Endothelial cell of umbilical vein (primary cell): ENCODE measurements around the gene CASP9. TPM values are rescaled to one million over a fixed set of nuclear protein-coding genes. Genes with fewer than 3 reads are reported as not detected.

Experiments used
- BruUV-seq: library from RNA; stranded (reverse); fragments of 400-500 nt; replicated peaks from 2 replicates; lab custom pipeline; 2021; lab: Mats Ljungman, UMichigan
- CTCF ChIA-PET: fragments of 300-600, 350-600 bp; sonication (Branson Sonifier 250); formaldehyde crosslinking; loops from one replicate; lab custom pipeline; 2021; ENCODE audit warnings: antibody characterized with exemption, inconsistent platforms; lab: Charles Lee
- POLR2A ChIA-PET: fragments of 300-600, 350-600 bp; sonication (Branson Sonifier 250); formaldehyde crosslinking; loops from one replicate; lab custom pipeline; 2021; ENCODE audit warnings: antibody characterized with exemption, inconsistent platforms; lab: Charles Lee
- DNase-seq: peaks from one replicate; pipeline ENCODE4 v3.0.0-alpha.2; 2011; ENCODE audit warnings: low read depth, low spot score
- FAIRE-seq: peaks from 2 replicates; lab custom pipeline; 2011; peaks lifted over from hg19 to GRCh38; lab: Jason Lieb, UNC
- H2AFZ ChIP-seq: 2 replicates; pipeline ENCODE4 v1.6.0; 2012; ENCODE audit warnings: low read depth, low read length, control low read depth, inconsistent platforms
- H3K27ac ChIP-seq: 2 replicates; pipeline ENCODE4 v1.5.1; 2011; ENCODE audit warnings: low read depth, mild to moderate bottlenecking, control low read depth, low read length, moderate library complexity; ENCODE audit not compliant: insufficient read depth
- H3K27me3 ChIP-seq, 2 experiments: 2 replicates each; pipeline versions ENCODE4 v1.6.0 to v1.6.1; 2011; ENCODE audit warnings: low read length in 2 of 2, mixed read lengths in 1 of 2; ENCODE audit not compliant: control insufficient read depth in 2 of 2, insufficient read depth in 2 of 2
- H3K36me3 ChIP-seq, 2 experiments: 2 replicates in 1 of 2; 3 replicates in 1 of 2; pipeline ENCODE4 v1.5.1; 2011; ENCODE audit warnings: low read length in 2 of 2, mild to moderate bottlenecking in 1 of 2, moderate library complexity in 1 of 2; ENCODE audit not compliant: control insufficient read depth in 2 of 2, insufficient read depth in 2 of 2; ENCODE audit errors: extremely low read depth in 1 of 2
- H3K4me1 ChIP-seq: 3 replicates; pipeline ENCODE4 v1.5.1; 2011; ENCODE audit warnings: mild to moderate bottlenecking, low read length; ENCODE audit not compliant: control insufficient read depth, insufficient read depth; ENCODE audit errors: extremely low read depth
- H3K4me2 ChIP-seq: 2 replicates; pipeline ENCODE4 v1.6.1; 2011; ENCODE audit warnings: low read length, control low read depth, mixed read lengths; ENCODE audit not compliant: insufficient read depth
- H3K4me3 ChIP-seq, 3 experiments: fragments of 200-600 bp in 1 of 3; sonication (generic), shearing (Covaris generic) in 1 of 3; replicated peaks in 1 of 3; 2 replicates each; pipeline ENCODE4 v1.5.1; 2011 to 2016; ENCODE audit warnings: control low read depth in 3 of 3, low read length in 3 of 3, mild to moderate bottlenecking in 2 of 3, inconsistent platforms in 1 of 3, low read depth in 1 of 3, moderate library complexity in 1 of 3; ENCODE audit not compliant: insufficient read depth in 1 of 3
- H3K79me2 ChIP-seq: 2 replicates; pipeline ENCODE4 v1.6.0; 2012; ENCODE audit warnings: low read length, inconsistent platforms; ENCODE audit not compliant: control insufficient read depth, insufficient read depth
- H3K9ac ChIP-seq: replicated peaks from 2 replicates; pipeline ENCODE3; 2011; ENCODE audit warnings: low read length, control low read depth; ENCODE audit not compliant: insufficient read depth; ENCODE audit errors: extremely low read depth
- H3K9me1 ChIP-seq: replicated peaks from 3 replicates; pipeline ENCODE4 v1.6.0; 2011; ENCODE audit warnings: mild to moderate bottlenecking, low read length; ENCODE audit not compliant: control insufficient read depth, insufficient read depth; ENCODE audit errors: extremely low read depth
- H3K9me3 ChIP-seq: replicated peaks from 2 replicates; pipeline ENCODE4 v1.5.1; 2012; ENCODE audit warnings: low read length, inconsistent platforms; ENCODE audit not compliant: control insufficient read depth, insufficient read depth
- H4K20me1 ChIP-seq: replicated peaks from 2 replicates; pipeline ENCODE3; 2011; ENCODE audit warnings: mild to moderate bottlenecking, low read length; ENCODE audit not compliant: control insufficient read depth, insufficient read depth; ENCODE audit errors: extremely low read depth
- EZH2 ChIP-seq: IDR thresholded peaks from 2 replicates; pipeline ENCODE4 v1.6.1; 2012; ENCODE audit warnings: borderline replicate concordance, low read depth, mild to moderate bottlenecking, moderate library complexity, low read length, inconsistent platforms; ENCODE audit not compliant: severe bottlenecking
- FOS ChIP-seq: IDR thresholded peaks from 2 replicates; pipeline ENCODE4 v1.6.1; 2011; ENCODE audit warnings: mild to moderate bottlenecking, low read length, moderate library complexity, borderline replicate concordance; ENCODE audit not compliant: insufficient read depth
- GATA2 ChIP-seq: IDR thresholded peaks from 2 replicates; pipeline ENCODE4 v1.7.0; 2011; ENCODE audit warnings: low read depth, mild to moderate bottlenecking, moderate library complexity, mixed read lengths, low read length; ENCODE audit not compliant: insufficient read length, insufficient read depth
- JUN ChIP-seq: IDR thresholded peaks from 2 replicates; pipeline ENCODE4 v1.6.1; 2011; ENCODE audit warnings: borderline replicate concordance, low read depth; ENCODE audit not compliant: insufficient read length, insufficient read depth
- MYC ChIP-seq: IDR thresholded peaks from one replicate; pipeline ENCODE4 v1.6.1; 2011; ENCODE audit warnings: mild to moderate bottlenecking, low read depth, low read length
- POLR2A ChIP-seq: IDR thresholded peaks from 2 replicates; pipeline ENCODE4 v1.6.1; 2012; ENCODE audit warnings: low read depth, mild to moderate bottlenecking, control low read depth, low read length
- POLR2AphosphoS5 ChIP-seq: IDR thresholded peaks from 2 replicates; pipeline ENCODE4 v1.6.1; 2012; ENCODE audit warnings: low read depth, mild to moderate bottlenecking, control low read depth, low read length, moderate library complexity; ENCODE audit not compliant: insufficient read depth
- dilution Hi-C: fragments of 300-500 bp; cut with MboI; formaldehyde crosslinking; loops from one replicate; pipeline ENCODE4 v1.15.0; 2019; ENCODE audit warnings: low sequenced_read_pairs; ENCODE audit not compliant: extremely low pct_ligation_motif_present
- intact Hi-C: fragments of 100-400 bp; cut with micrococcal nuclease; formaldehyde crosslinking; loops from one replicate; pipeline ENCODE4 v1.10.0; 2022
- polyA plus RNA-seq, 4 experiments: library from polyadenylated mRNA; depleted of rRNA in 3 of 4; stranded (reverse) in 3 of 4; unstranded in 1 of 4; fragments of >200 nt; gene quantifications; 2 replicates each; pipeline versions ENCODE4 v1.2.1 to v1.2.3, GENCODE V29; 2011 to 2012; ENCODE audit warnings: missing spikeins in 1 of 4
- total RNA-seq: library from RNA; stranded (reverse); gene quantifications from 2 replicates; pipeline ENCODE4 v1.2.3, GENCODE V29; 2021
- TF ChIP-seq, protein P1 (sequence below): IDR thresholded peaks from 2 replicates; pipeline ENCODE4 v1.6.1; 2011; ENCODE audit not compliant: insufficient read depth, insufficient read length
- TF ChIP-seq, protein P2 (sequence below), 2 donors: IDR thresholded peaks; 1 replicate in 1 of 2; 2 replicates in 1 of 2; pipeline ENCODE4 v1.5.1; 2011; ENCODE audit warnings: low read length in 2 of 2, mild to moderate bottlenecking in 2 of 2, moderate library complexity in 2 of 2, control low read depth in 1 of 2, inconsistent platforms in 1 of 2, low read depth in 1 of 2; ENCODE audit not compliant: insufficient read depth in 1 of 2; ENCODE audit errors: extremely low read depth in 1 of 2

The CASP9 gene
- total and polyA plus RNA-seq, 2 donors (not counting 3 experiments of a cell fraction or from before 2014, with no cell fraction given): 10.5 to 14.1 TPM

DNA sequence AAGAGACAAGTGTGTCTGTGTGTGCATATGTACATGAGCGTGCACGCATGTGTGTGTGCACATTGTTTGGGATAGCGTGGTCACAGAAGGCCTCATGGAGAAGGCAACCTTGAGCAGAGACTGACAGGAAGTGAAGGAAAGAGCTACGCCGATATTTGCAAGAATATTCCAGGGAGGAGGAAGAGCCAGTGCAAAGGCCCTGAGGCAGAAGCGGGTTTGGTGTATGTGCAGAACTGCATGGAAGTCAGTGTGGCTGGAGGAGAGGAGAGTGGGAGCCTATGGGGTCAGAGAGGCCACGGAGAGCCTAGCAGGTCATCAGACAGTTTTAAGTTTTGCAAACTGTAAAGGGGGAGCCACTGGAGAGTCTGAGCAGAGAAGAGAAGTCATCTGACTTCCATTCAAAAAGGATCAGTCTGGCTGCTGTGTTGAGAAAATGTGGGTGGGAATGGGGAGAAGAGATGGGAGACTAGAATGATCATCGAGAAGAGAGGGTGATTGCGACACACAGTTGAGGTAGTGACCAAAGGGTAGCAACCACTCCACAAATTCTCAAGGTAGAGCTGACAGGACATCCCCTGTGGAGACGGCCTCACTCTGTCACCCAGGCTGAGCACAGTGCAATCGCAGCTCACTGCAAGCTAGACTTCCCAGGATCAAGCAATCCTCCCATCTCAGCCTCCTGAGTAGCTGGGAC lies 44.2 kb downstream of the CASP9 start:
- no peaks in the 10 kb centered on the region for H3K4me1 ChIP-seq
- H3K27me3 ChIP-seq: no peaks in the 10 kb centered on the region
- TF ChIP-seq POLR2A (no peak), MYC (no peak), POLR2AphosphoS5 (no peak), EZH2 (no peak), GATA2 (no peak), FOS (no peak), JUN (no peak)
- TF ChIP-seq, protein P1, sequence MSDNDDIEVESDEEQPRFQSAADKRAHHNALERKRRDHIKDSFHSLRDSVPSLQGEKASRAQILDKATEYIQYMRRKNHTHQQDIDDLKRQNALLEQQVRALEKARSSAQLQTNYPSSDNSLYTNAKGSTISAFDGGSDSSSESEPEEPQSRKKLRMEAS: no peak
- TF ChIP-seq, protein P2, sequence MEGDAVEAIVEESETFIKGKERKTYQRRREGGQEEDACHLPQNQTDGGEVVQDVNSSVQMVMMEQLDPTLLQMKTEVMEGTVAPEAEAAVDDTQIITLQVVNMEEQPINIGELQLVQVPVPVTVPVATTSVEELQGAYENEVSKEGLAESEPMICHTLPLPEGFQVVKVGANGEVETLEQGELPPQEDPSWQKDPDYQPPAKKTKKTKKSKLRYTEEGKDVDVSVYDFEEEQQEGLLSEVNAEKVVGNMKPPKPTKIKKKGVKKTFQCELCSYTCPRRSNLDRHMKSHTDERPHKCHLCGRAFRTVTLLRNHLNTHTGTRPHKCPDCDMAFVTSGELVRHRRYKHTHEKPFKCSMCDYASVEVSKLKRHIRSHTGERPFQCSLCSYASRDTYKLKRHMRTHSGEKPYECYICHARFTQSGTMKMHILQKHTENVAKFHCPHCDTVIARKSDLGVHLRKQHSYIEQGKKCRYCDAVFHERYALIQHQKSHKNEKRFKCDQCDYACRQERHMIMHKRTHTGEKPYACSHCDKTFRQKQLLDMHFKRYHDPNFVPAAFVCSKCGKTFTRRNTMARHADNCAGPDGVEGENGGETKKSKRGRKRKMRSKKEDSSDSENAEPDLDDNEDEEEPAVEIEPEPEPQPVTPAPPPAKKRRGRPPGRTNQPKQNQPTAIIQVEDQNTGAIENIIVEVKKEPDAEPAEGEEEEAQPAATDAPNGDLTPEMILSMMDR (IDR thresholded peaks at IDR 0.05; ENCODE audit: extremely low read depth in 1 of 2, insufficient read depth in 1 of 2, low read depth in 1 of 2, low read length in 2 of 2): no peak
- H3K79me2 ChIP-seq: no peaks in the 10 kb centered on the region
- POLR2A ChIA-PET: no interaction called here
- CTCF ChIA-PET: interaction anchor here (1.5 kb wide), 1 partner anchor 19 kb away, joined by 3 read pairs; no protein-coding TSS in a partner anchor
- BruUV-seq: no TSS peak
- no peak overlapping the region for H2AFZ ChIP-seq
- DNase-seq (no peak), FAIRE-seq (no peak)
- no peak overlapping the region for H3K27ac ChIP-seq
- H4K20me1 ChIP-seq: no peaks in the 10 kb centered on the region
- intact Hi-C loops (no loop called here), dilution Hi-C loops (no loop called here)
- H3K9me3 ChIP-seq: no peaks in the 10 kb centered on the region
- H3K4me2 ChIP-seq: no peak overlapping the region
- H3K9me1 ChIP-seq: no peaks in the 10 kb centered on the region
- no peaks in the 10 kb centered on the region for H3K36me3 ChIP-seq
- H3K9ac ChIP-seq: no peak overlapping the region
- no peak overlapping the region for H3K4me3 ChIP-seq
